Type B pancreatic cell (in vitro differentiated cells): ENCODE data around the gene ZG16B. TPM values are rescaled to one million over a fixed set of nuclear protein-coding genes. Genes with fewer than 3 reads are reported as not detected.

Source experiments
- DNase-seq: peaks from one replicate; pipeline ENCODE4 v3.0.0; 2021; ENCODE audit warnings: mixed read lengths; ENCODE audit not compliant: unreplicated experiment; ENCODE audit errors: extremely low spot score
- H3K27ac Mint-ChIP-seq: 2 replicates; pipeline ENCODE4 v1.8.0; 2021; ENCODE audit warnings: mild to moderate bottlenecking, mixed read lengths
- H3K27me3 Mint-ChIP-seq: 2 replicates; pipeline ENCODE4 v1.8.0; 2021; ENCODE audit warnings: mixed read lengths
- H3K36me3 Mint-ChIP-seq: 2 replicates; pipeline ENCODE4 v1.8.0; 2021; ENCODE audit warnings: mixed read lengths
- H3K4me1 Mint-ChIP-seq: one replicate; pipeline ENCODE4 v1.8.0; 2021; ENCODE audit warnings: mixed read lengths; ENCODE audit not compliant: unreplicated experiment
- H3K4me3 Mint-ChIP-seq: 2 replicates; pipeline ENCODE4 v1.8.0; 2021; ENCODE audit warnings: mild to moderate bottlenecking, mixed read lengths
- H3K9me3 Mint-ChIP-seq: 2 replicates; pipeline ENCODE4 v1.8.0; 2021; ENCODE audit warnings: mixed read lengths
- CTCF ChIP-seq: fragments of 200-600 bp; sonication (generic); conservative IDR thresholded peaks from 2 replicates; pipeline ENCODE4 v1.5.0; 2021; ENCODE audit warnings: antibody characterized with exemption, mild to moderate bottlenecking
- total RNA-seq: library from RNA; stranded (reverse); gene quantifications from 2 replicates; pipeline ENCODE4 v1.2.1, GENCODE V29; 2021; ENCODE audit warnings: low replicate concordance

Gene ZG16B
- total RNA-seq, 1 donor from 2014 or later: 1.5 TPM

GRCh38 chr16:2814551-2815298 is 15.4 kb upstream of the ZG16B start:
- DNase-seq: no peak
- Mint-ChIP-seq H3K27ac (no peak overlapping the region), H3K27me3 (peaks cover 14% of the 10 kb centered on the region), H3K36me3 (no peaks in the 10 kb centered on the region), H3K9me3 (no peaks in the 10 kb centered on the region), H3K4me1 (peaks cover 4% of the 10 kb centered on the region), H3K4me3 (no peak overlapping the region)
- no peak for TF ChIP-seq CTCF

- no peak for TF ChIP-seq CTCF
- H3K27ac Mint-ChIP-seq: no peak overlapping the region
- no peaks in the 10 kb centered on the region for H3K9me3 Mint-ChIP-seq
- peaks cover 4% of the 10 kb centered on the region for H3K4me1 Mint-ChIP-seq
- peaks cover 9% of the 10 kb centered on the region for H3K27me3 Mint-ChIP-seq
- no peaks in the 10 kb centered on the region for H3K36me3 Mint-ChIP-seq
- no peak overlapping the region for H3K4me3 Mint-ChIP-seq
- DNase-seq: no peak
Measured at GRCh38 chr16:2815299-2815771, 14.8 kb upstream of the ZG16B start.

GRCh38 chr16:2816751-2817339 is 13.3 kb upstream of the ZG16B start, which contains the start of gene PRSS21:
PRSS21 (plus strand) TSS chr16:2817237; CDS start chr16:2817269, 32 bp downstream.
- Mint-ChIP-seq H3K4me3 (no peak within 1 kb of the TSS), H3K4me1 (peaks cover 4% of the 10 kb centered on the region), H3K36me3 (no peaks in the 10 kb centered on the region), H3K9me3 (no peaks in the 10 kb centered on the region), H3K27me3 (peaks cover 4% of the 10 kb centered on the region), H3K27ac (no peak within 1 kb of the TSS)
- no peak for DNase-seq
- TF ChIP-seq CTCF: no peak

GRCh38 chr16:2817340-2818271 is 12.5 kb upstream of the ZG16B start:
- peaks cover 5% of the 10 kb centered on the region for H3K27me3 Mint-ChIP-seq
- H3K36me3 Mint-ChIP-seq: no peaks in the 10 kb centered on the region
- no peak overlapping the region for H3K27ac Mint-ChIP-seq
- peak; percentile 68 for DNase-seq
- peaks cover 4% of the 10 kb centered on the region for H3K4me1 Mint-ChIP-seq
- no peak for TF ChIP-seq CTCF
- no peaks in the 10 kb centered on the region for H3K9me3 Mint-ChIP-seq
- H3K4me3 Mint-ChIP-seq: no peak overlapping the region

GRCh38 chr16:2818272-2818876 is 11.7 kb upstream of the ZG16B start:
- TF ChIP-seq CTCF: no peak
- H3K27me3 Mint-ChIP-seq: peaks cover 11% of the 10 kb centered on the region
- no peaks in the 10 kb centered on the region for H3K9me3 Mint-ChIP-seq

More at GRCh38 chr16:2818272-2818876, 11.7 kb upstream of the ZG16B start:
- Mint-ChIP-seq H3K36me3 (no peaks in the 10 kb centered on the region), H3K27ac (no peak overlapping the region), H3K4me3 (no peak overlapping the region), H3K4me1 (peaks cover 4% of the 10 kb centered on the region)
- DNase-seq: no peak
